OCI-LY7 (cell line): ENCODE measurements around the gene TRPV6. TPM values are rescaled to one million over a fixed set of nuclear protein-coding genes. Genes with fewer than 3 reads are reported as not detected.

Experiments
- BruUV-seq: library from RNA; stranded (reverse); fragments of 400-500 nt; replicated peaks from 2 replicates; lab custom pipeline; 2021; lab: Mats Ljungman, UMichigan
- CTCF ChIA-PET: fragments of 300-600 bp; sonication (Branson Sonifier 250); formaldehyde crosslinking; loops from one replicate; lab custom pipeline; 2022; ENCODE audit warnings: antibody characterized with exemption; ENCODE audit not compliant: unreplicated experiment; lab: Charles Lee
- POLR2A ChIA-PET: fragments of 300-600 bp; sonication (Branson Sonifier 250); formaldehyde crosslinking; loops from one replicate; lab custom pipeline; 2022; ENCODE audit warnings: antibody characterized with exemption; lab: Charles Lee
- DNase-seq: peaks from one replicate; pipeline ENCODE4 v3.0.0-alpha.2; 2015; ENCODE audit warnings: low spot score
- H2AFZ ChIP-seq: fragments of 200-600 bp; sonication (generic), shearing (Covaris generic); 2 replicates; pipeline ENCODE4 v1.6.1; 2014; ENCODE audit warnings: mild to moderate bottlenecking, antibody characterized with exemption, low read length, moderate library complexity
- H3K27ac ChIP-seq: fragments of 200-600 bp; sonication (generic); 2 replicates; pipeline ENCODE4 v1.5.1; 2014; ENCODE audit warnings: mixed run types, low read depth, mild to moderate bottlenecking, moderate library complexity, low read length, inconsistent platforms; ENCODE audit not compliant: poor library complexity, severe bottlenecking
- H3K36me3 ChIP-seq: fragments of 200-600 bp; sonication (generic); 2 replicates; pipeline ENCODE4 v1.6.1; 2014; ENCODE audit warnings: mild to moderate bottlenecking, antibody characterized with exemption, low read length, moderate library complexity, mixed read lengths; ENCODE audit not compliant: insufficient read depth
- H3K4me1 ChIP-seq: fragments of 200-600 bp; sonication (generic); 2 replicates; pipeline ENCODE4 v1.5.1; 2014; ENCODE audit warnings: mild to moderate bottlenecking, low read length; ENCODE audit not compliant: insufficient read depth, poor library complexity, severe bottlenecking
- H3K4me2 ChIP-seq: fragments of 200-600 bp; sonication (generic); 2 replicates; pipeline ENCODE4 v1.6.1; 2014; ENCODE audit warnings: mild to moderate bottlenecking, low read length
- H3K4me3 ChIP-seq: fragments of 200-600 bp; sonication (generic); 2 replicates; pipeline ENCODE4 v1.5.1; 2014; ENCODE audit warnings: mild to moderate bottlenecking, low read depth, low read length; ENCODE audit not compliant: poor library complexity, severe bottlenecking
- H3K79me2 ChIP-seq: fragments of 200-600 bp; sonication (generic); 2 replicates; pipeline ENCODE4 v1.6.1; 2016; ENCODE audit warnings: low read depth, mild to moderate bottlenecking, low read length, moderate library complexity, mixed read lengths; ENCODE audit not compliant: insufficient read depth
- H3K9me2 ChIP-seq: fragments of 200-600 bp; sonication (generic); 2 replicates; pipeline ENCODE4 v1.6.1; 2016; ENCODE audit warnings: mild to moderate bottlenecking, low read length, mixed read lengths; ENCODE audit not compliant: insufficient read depth
- H3K9me3 ChIP-seq: fragments of 200-600 bp; sonication (generic); 2 replicates; pipeline ENCODE4 v1.6.1; 2014; ENCODE audit warnings: mild to moderate bottlenecking, mixed run types, low read length, mixed read lengths
- H4K20me1 ChIP-seq: fragments of 200-600 bp; sonication (generic); 2 replicates; pipeline ENCODE4 v1.6.1; 2014; ENCODE audit warnings: mild to moderate bottlenecking, antibody characterized with exemption, low read length, moderate library complexity, mixed read lengths; ENCODE audit not compliant: insufficient read depth
- EZH2phosphoT487 ChIP-seq: fragments of 200-600 bp; sonication (generic); IDR thresholded peaks from 2 replicates; pipeline ENCODE4 v1.6.1; 2018; ENCODE audit warnings: low read depth, borderline replicate concordance, mild to moderate bottlenecking, mixed run types, antibody characterized with exemption, low read length, moderate library complexity, mixed read lengths
- intact Hi-C: fragments of 100-400 bp; cut with micrococcal nuclease; formaldehyde crosslinking; loops from one replicate; pipeline ENCODE4 v1.10.0; 2022; ENCODE audit not compliant: unreplicated experiment
- total RNA-seq, 2 experiments: library from RNA; depleted of rRNA in 1 of 2; stranded (reverse); fragments of >200 nt in 1 of 2; shearing (Covaris generic) in 1 of 2; gene quantifications; 2 replicates each; pipeline ENCODE4 v1.2.3, GENCODE V29; 2014 to 2022
- TF ChIP-seq, protein P1 (sequence below): fragments of 200-600 bp; sonication (generic); conservative IDR thresholded peaks from 2 replicates; pipeline ENCODE4 v1.5.1; 2014; ENCODE audit warnings: mild to moderate bottlenecking, antibody characterized with exemption, low read length, moderate library complexity, mixed read lengths

TRPV6 gene
- total RNA-seq, 2 experiments from 2014 or later: not detected

- POLR2A ChIA-PET: no interaction called here
- no peak overlapping the region for H2AFZ ChIP-seq
- no peak overlapping the region for H3K4me3 ChIP-seq
- CTCF ChIA-PET: no interaction called here
- no peak for TF ChIP-seq EZH2phosphoT487
- TF ChIP-seq, protein P1, sequence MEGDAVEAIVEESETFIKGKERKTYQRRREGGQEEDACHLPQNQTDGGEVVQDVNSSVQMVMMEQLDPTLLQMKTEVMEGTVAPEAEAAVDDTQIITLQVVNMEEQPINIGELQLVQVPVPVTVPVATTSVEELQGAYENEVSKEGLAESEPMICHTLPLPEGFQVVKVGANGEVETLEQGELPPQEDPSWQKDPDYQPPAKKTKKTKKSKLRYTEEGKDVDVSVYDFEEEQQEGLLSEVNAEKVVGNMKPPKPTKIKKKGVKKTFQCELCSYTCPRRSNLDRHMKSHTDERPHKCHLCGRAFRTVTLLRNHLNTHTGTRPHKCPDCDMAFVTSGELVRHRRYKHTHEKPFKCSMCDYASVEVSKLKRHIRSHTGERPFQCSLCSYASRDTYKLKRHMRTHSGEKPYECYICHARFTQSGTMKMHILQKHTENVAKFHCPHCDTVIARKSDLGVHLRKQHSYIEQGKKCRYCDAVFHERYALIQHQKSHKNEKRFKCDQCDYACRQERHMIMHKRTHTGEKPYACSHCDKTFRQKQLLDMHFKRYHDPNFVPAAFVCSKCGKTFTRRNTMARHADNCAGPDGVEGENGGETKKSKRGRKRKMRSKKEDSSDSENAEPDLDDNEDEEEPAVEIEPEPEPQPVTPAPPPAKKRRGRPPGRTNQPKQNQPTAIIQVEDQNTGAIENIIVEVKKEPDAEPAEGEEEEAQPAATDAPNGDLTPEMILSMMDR: no peak
- BruUV-seq: no TSS peak
- intact Hi-C loops: no loop called here
- no peak overlapping the region for H3K27ac ChIP-seq
- H3K36me3 ChIP-seq: no peaks in the 10 kb centered on the region
- H4K20me1 ChIP-seq: no peaks in the 10 kb centered on the region
- H3K9me2 ChIP-seq: no peaks in the 10 kb centered on the region
- no peaks in the 10 kb centered on the region for H3K79me2 ChIP-seq
- H3K9me3 ChIP-seq: no peaks in the 10 kb centered on the region
- H3K4me1 ChIP-seq: no peaks in the 10 kb centered on the region
- H3K4me2 ChIP-seq: no peak overlapping the region
- no peak for DNase-seq
These were observed 11.3 kb upstream of the TRPV6 start for GRCh38 chr7:142896741-142897379.

DNA sequence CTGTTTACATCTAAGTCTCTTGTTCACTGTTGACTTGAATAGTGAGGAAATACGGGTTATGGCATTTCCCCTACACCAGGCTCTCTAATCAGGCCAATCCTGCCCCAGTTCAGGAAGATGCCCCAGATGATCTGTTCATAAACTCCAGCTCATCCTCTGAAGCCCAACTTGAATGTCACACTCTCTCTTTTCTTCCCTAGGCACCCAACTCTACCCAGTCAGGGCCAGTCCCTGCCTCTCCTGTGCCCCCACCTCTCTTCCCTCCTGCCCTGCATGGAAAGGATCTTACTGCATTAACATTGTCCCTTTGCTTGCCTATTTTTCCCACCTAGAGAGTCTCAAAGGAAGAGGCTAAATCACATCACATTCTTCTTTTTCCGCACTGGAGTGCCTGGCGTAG is 10.6 kb upstream of the TRPV6 start:
- TF ChIP-seq EZH2phosphoT487: no peak
- TF ChIP-seq, protein P1: no peak
- intact Hi-C loops: no loop called here

DNA sequence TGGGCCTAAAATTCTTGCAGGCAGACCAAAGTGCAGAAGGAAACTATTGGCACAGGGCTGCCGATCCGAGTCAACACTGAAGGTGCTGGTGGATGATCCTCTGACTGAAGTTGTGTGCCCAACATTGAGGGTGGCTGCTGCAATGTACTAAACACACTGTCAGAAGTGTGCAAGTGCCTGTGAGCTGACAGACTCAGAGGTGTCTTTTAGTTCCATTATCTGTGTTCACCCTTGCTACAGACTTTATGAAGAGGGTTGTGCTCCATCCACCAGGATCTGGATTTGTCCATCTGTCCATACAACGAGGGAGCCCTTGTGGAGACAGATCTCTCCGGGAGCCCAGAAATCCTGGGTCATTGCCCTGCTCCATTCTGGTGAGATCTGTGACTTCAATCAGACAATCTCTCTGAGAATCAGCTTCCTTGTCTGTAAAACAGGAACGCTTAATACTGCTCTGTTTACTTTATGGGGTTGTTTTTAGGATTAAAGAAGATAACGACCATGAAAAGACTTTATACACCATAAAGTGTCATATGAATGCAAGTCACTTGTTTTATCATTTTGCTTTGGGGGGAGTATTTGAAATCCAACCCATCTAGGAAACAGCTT is 9.5 kb upstream of the TRPV6 start:
- Histone ChIP-seq H3K4me2 (no peak overlapping the region), H3K79me2 (no peaks in the 10 kb centered on the region), H4K20me1 (no peaks in the 10 kb centered on the region), H3K9me3 (no peaks in the 10 kb centered on the region), H3K27ac (no peak overlapping the region), H3K36me3 (no peaks in the 10 kb centered on the region), H3K9me2 (no peaks in the 10 kb centered on the region), H3K4me1 (no peaks in the 10 kb centered on the region), H3K4me3 (no peak overlapping the region), H2AFZ (no peak overlapping the region)
- TF ChIP-seq, protein P1: no peak
- TF ChIP-seq EZH2phosphoT487: no peak
- intact Hi-C loops: no loop called here
- ChIA-PET POLR2A (interaction anchor here (0.5 kb wide), 1 partner anchor 32 kb away, joined by 4 read pairs; no protein-coding TSS in a partner anchor), CTCF (no interaction called here)
- BruUV-seq: no TSS peak
- no peak for DNase-seq

More for the DNA sequence above, 10.6 kb upstream of the TRPV6 start:
- no peaks in the 10 kb centered on the region for H4K20me1 ChIP-seq
- H3K4me1 ChIP-seq: no peaks in the 10 kb centered on the region
- H3K79me2 ChIP-seq: no peaks in the 10 kb centered on the region
- no peak for DNase-seq
- no peak overlapping the region for H3K4me2 ChIP-seq
- no TSS peak for BruUV-seq
- POLR2A ChIA-PET: no interaction called here
- no peak overlapping the region for H3K4me3 ChIP-seq
- no peaks in the 10 kb centered on the region for H3K9me3 ChIP-seq
- no peaks in the 10 kb centered on the region for H3K9me2 ChIP-seq
- no peak overlapping the region for H3K27ac ChIP-seq
- H3K36me3 ChIP-seq: no peaks in the 10 kb centered on the region
- CTCF ChIA-PET: no interaction called here
- H2AFZ ChIP-seq: no peak overlapping the region
